Stimulated activated naive CD4-positive, alpha-beta T cell (primary cell): ENCODE results near the gene ARHGAP18.

Source experiments
- DNase-seq, 6 experiments: peaks; one replicate each; lab custom pipeline; 2025; lab: John Stamatoyannopoulos, UW

Gene ARHGAP18

GRCh38 chr6:129691043-129691640, 18.8 kb downstream of the ARHGAP18 start:
- no peak for DNase-seq

GRCh38 chr6:129686941-129687627, 22.9 kb downstream of the ARHGAP18 start:
- peak in 3 of 6 experiments; percentile 21 to 38 (median 23) for DNase-seq

GRCh38 chr6:129685662-129686031, 24.3 kb downstream of the ARHGAP18 start:
- no peak for DNase-seq

GRCh38 chr6:129684903-129685661, 24.9 kb downstream of the ARHGAP18 start:
- no peak for DNase-seq

GRCh38 chr6:129684323-129684884, 25.6 kb downstream of the ARHGAP18 start:
- no peak for DNase-seq

GRCh38 chr6:129683601-129684322, 26.2 kb downstream of the ARHGAP18 start:
- DNase-seq = peak in 3 of 6 experiments; percentile 6 to 22 (median 11)

- no peak for DNase-seq
Measured at GRCh38 chr6:129681913-129682205, 28.1 kb downstream of the ARHGAP18 start.

- DNase-seq = no peak
Measured at GRCh38 chr6:129680633-129681032, 29.3 kb downstream of the ARHGAP18 start.

GRCh38 chr6:129679758-129680157, 30.2 kb downstream of the ARHGAP18 start:
- no peak for DNase-seq

GRCh38 chr6:129679275-129679674, 30.7 kb downstream of the ARHGAP18 start:
- DNase-seq = no peak

- no peak for DNase-seq
Measured at GRCh38 chr6:129678463-129678862, 31.5 kb downstream of the ARHGAP18 start.

GRCh38 chr6:129677620-129678325, 32.2 kb downstream of the ARHGAP18 start:
- DNase-seq = no peak

- DNase-seq = no peak
Measured at GRCh38 chr6:129675669-129676472, 34.1 kb downstream of the ARHGAP18 start.

- no peak for DNase-seq
Measured at GRCh38 chr6:129673748-129674147, 36.2 kb downstream of the ARHGAP18 start.

GRCh38 chr6:129672881-129673631, 36.9 kb downstream of the ARHGAP18 start:
- peak in 2 of 6 experiments; percentile 3 to 12 for DNase-seq

- peak in 1 of 6 experiments; percentile 33 for DNase-seq
Measured at GRCh38 chr6:129672341-129672682, 37.7 kb downstream of the ARHGAP18 start.

GRCh38 chr6:129671442-129672340, 38.3 kb downstream of the ARHGAP18 start:
- peak in 4 of 6 experiments; percentile 2 to 66 (median 41) for DNase-seq

- DNase-seq = no peak
Measured at GRCh38 chr6:129670634-129671033, 39.3 kb downstream of the ARHGAP18 start.

- no peak for DNase-seq
Measured at GRCh38 chr6:129667621-129668020, 42.4 kb downstream of the ARHGAP18 start.
